ENCODE measurements around the gene SLC25A13. TPM values are rescaled to one million over a fixed set of nuclear protein-coding genes. Genes with fewer than 3 reads are reported as not detected.
A peak's percentile ranks its signal among the peaks of the same experiment; 100 is the strongest.

SLC25A13 gene
- total RNA-seq, 1 experiment from 2014 or later: 77.2 TPM

DNA sequence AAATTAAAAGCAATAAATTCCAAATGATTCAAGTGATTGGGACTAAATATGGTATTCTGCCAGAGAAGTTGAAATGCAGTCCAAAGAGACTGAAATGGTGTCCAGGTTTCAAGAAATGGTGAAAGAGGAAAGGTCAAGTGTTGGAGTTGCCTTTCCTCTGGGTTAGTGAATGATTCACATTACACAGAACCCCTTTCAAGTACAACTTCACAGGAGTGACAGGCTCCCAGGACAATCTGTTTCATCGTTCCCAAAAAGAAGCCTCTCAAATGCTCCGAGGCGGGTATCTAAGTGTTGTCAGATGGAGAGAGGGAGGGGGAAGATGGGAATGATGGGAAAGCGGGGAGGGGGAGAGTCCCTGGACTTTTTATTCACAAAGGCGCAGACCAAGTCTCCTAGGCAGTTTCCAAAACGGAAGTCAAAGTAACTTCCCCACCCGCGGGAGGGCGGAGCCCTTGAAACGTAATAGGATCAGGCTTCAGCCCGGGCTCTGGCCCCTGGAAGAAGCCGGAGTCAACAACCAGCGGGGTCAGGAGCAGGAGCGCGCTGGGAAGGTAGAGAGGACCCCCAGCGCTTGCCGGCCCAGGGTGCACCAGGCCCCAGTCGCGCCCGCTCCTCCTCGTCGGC lies 754 bp downstream of the SLC25A13 start:
- CTCF ChIA-PET: no interaction called here
- peaks cover 46% of the 10 kb centered on the region for H3K4me1 Mint-ChIP-seq
- peak overlapping the region; percentile 82 for H3K4me3 Mint-ChIP-seq
- no peaks in the 10 kb centered on the region for H3K9me3 Mint-ChIP-seq
- H3K36me3 Mint-ChIP-seq: no peaks in the 10 kb centered on the region
- ATAC-seq: peak; percentile 66
- H3K27me3 Mint-ChIP-seq (ENCODE audit: low read depth): peaks cover 4% of the 10 kb centered on the region; the same call in 1 of the 2 replicates
- peak; percentile 81 for DNase-seq (ENCODE audit: low spot score)
- peak overlapping the region; percentile 90 for H3K27ac Mint-ChIP-seq
- POLR2A ChIA-PET: no interaction called here
- TF ChIP-seq PRRX2 (CRISPR knock-in tag; IDR thresholded peaks at IDR 0.05) (0 out of 2 replicates have a peak, but pooled peaks have one; percentile 18), ZNF423 (CRISPR knock-in tag; IDR thresholded peaks at IDR 0.05) (no peak; the same call in 1 of the 2 replicates), FOXK1 (CRISPR knock-in tag; IDR thresholded peaks at IDR 0.05) (peak; percentile 57; the same call in 1 of the 2 replicates)
- TF ChIP-seq, protein P1, sequence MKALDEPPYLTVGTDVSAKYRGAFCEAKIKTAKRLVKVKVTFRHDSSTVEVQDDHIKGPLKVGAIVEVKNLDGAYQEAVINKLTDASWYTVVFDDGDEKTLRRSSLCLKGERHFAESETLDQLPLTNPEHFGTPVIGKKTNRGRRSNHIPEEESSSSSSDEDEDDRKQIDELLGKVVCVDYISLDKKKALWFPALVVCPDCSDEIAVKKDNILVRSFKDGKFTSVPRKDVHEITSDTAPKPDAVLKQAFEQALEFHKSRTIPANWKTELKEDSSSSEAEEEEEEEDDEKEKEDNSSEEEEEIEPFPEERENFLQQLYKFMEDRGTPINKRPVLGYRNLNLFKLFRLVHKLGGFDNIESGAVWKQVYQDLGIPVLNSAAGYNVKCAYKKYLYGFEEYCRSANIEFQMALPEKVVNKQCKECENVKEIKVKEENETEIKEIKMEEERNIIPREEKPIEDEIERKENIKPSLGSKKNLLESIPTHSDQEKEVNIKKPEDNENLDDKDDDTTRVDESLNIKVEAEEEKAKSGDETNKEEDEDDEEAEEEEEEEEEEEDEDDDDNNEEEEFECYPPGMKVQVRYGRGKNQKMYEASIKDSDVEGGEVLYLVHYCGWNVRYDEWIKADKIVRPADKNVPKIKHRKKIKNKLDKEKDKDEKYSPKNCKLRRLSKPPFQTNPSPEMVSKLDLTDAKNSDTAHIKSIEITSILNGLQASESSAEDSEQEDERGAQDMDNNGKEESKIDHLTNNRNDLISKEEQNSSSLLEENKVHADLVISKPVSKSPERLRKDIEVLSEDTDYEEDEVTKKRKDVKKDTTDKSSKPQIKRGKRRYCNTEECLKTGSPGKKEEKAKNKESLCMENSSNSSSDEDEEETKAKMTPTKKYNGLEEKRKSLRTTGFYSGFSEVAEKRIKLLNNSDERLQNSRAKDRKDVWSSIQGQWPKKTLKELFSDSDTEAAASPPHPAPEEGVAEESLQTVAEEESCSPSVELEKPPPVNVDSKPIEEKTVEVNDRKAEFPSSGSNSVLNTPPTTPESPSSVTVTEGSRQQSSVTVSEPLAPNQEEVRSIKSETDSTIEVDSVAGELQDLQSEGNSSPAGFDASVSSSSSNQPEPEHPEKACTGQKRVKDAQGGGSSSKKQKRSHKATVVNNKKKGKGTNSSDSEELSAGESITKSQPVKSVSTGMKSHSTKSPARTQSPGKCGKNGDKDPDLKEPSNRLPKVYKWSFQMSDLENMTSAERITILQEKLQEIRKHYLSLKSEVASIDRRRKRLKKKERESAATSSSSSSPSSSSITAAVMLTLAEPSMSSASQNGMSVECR (CRISPR knock-in tag; IDR thresholded peaks at IDR 0.05; ENCODE audit: borderline replicate concordance): 0 out of 2 replicates have a peak, but pooled peaks have one; percentile 6

DNA sequence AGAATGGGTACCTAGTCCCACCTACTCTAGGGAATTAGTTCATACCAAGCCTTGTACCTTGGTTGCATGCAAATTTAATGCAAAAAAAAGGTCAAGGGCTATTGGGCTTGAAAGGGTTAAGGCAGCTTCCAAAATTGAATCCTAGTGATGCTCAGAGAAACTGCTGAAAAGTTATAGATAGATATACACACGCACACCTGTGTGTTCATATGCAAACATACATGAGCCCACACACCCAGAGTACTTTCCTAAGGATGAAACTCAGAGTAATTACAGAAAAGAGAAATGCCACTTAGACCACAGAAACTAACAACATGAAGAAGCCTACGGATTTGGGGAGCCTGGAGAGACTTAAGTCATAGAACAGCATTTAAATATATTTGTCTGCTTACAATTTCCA lies 1.5 kb downstream of the SLC25A13 start:
- TF ChIP-seq FOXK1 (CRISPR knock-in tag; IDR thresholded peaks at IDR 0.05) (no peak), GRHL2 (CRISPR knock-in tag; IDR thresholded peaks at IDR 0.05; ENCODE audit: insufficient replicate concordance, severe bottlenecking) (no peak), RELA (CRISPR knock-in tag; IDR thresholded peaks at IDR 0.05; ENCODE audit: borderline replicate concordance) (no peak), NR3C1 (CRISPR knock-in tag; conservative IDR thresholded peaks at IDR 0.05; ENCODE audit: low read depth) (no peak), TCF7 (CRISPR knock-in tag; IDR thresholded peaks at IDR 0.05; ENCODE audit: low read depth) (no peak), TEAD1 (CRISPR knock-in tag; IDR thresholded peaks at IDR 0.05) (no peak), FOXP1 (CRISPR knock-in tag; IDR thresholded peaks at IDR 0.05; ENCODE audit: borderline replicate concordance) (no peak), NFYB (CRISPR knock-in tag; conservative IDR thresholded peaks at IDR 0.05; ENCODE audit: low read depth) (no peak), RORB (CRISPR knock-in tag; IDR thresholded peaks at IDR 0.05) (no peak)
- TF ChIP-seq, protein P2, sequence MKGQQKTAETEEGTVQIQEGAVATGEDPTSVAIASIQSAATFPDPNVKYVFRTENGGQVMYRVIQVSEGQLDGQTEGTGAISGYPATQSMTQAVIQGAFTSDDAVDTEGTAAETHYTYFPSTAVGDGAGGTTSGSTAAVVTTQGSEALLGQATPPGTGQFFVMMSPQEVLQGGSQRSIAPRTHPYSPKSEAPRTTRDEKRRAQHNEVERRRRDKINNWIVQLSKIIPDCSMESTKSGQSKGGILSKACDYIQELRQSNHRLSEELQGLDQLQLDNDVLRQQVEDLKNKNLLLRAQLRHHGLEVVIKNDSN (CRISPR knock-in tag; IDR thresholded peaks at IDR 0.05): no peak
- ATAC-seq: no peak
- 0 out of 2 replicates have a peak overlapping the region, but pooled peaks have one; percentile 51 for H3K27ac Mint-ChIP-seq
- H3K36me3 Mint-ChIP-seq: no peaks in the 10 kb centered on the region
- CTCF ChIA-PET: no interaction called here
- H3K4me3 Mint-ChIP-seq: peak overlapping the region; percentile 82
- peaks cover 4% of the 10 kb centered on the region; the same call in 1 of the 2 replicates for H3K27me3 Mint-ChIP-seq (ENCODE audit: low read depth)
- DNase-seq (ENCODE audit: low spot score): no peak
- peaks cover 48% of the 10 kb centered on the region for H3K4me1 Mint-ChIP-seq
- POLR2A ChIA-PET: no interaction called here
- no peaks in the 10 kb centered on the region for H3K9me3 Mint-ChIP-seq

DNA sequence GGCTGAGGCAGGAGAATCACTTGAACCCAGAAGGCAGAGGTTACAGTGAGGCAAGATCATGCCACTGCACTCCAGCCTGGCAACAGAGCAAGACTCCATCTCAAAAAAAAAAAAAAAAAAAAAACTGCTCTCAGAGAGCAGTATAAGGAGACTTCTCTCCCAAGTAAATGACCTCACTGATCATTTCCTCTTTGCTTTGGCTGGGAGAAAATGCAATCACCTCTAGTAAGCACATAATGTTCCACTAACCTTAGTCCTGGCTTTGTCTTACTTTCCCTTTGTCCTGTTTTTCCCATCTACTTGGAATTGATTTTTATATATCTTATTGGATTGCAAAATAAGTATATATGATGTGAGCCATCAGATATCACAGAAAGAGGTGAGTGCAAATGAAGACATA lies 2.5 kb downstream of the SLC25A13 start:
- DNase-seq (ENCODE audit: low spot score) (no peak), ATAC-seq (no peak)
- peaks cover 58% of the 10 kb centered on the region for H3K4me1 Mint-ChIP-seq
- no peak overlapping the region for H3K27ac Mint-ChIP-seq
- H3K36me3 Mint-ChIP-seq: no peaks in the 10 kb centered on the region
- no peak overlapping the region for H3K4me3 Mint-ChIP-seq
- POLR2A ChIA-PET: no interaction called here
- peaks cover 4% of the 10 kb centered on the region; the same call in 1 of the 2 replicates for H3K27me3 Mint-ChIP-seq (ENCODE audit: low read depth)
- CTCF ChIA-PET: no interaction called here
- no peaks in the 10 kb centered on the region for H3K9me3 Mint-ChIP-seq
- TF ChIP-seq, protein P3, sequence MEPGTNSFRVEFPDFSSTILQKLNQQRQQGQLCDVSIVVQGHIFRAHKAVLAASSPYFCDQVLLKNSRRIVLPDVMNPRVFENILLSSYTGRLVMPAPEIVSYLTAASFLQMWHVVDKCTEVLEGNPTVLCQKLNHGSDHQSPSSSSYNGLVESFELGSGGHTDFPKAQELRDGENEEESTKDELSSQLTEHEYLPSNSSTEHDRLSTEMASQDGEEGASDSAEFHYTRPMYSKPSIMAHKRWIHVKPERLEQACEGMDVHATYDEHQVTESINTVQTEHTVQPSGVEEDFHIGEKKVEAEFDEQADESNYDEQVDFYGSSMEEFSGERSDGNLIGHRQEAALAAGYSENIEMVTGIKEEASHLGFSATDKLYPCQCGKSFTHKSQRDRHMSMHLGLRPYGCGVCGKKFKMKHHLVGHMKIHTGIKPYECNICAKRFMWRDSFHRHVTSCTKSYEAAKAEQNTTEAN (CRISPR knock-in tag; IDR thresholded peaks at IDR 0.05): no peak
- TF ChIP-seq EMX1 (CRISPR knock-in tag; IDR thresholded peaks at IDR 0.05) (no peak), NR2C2 (CRISPR knock-in tag; IDR thresholded peaks at IDR 0.05) (no peak), NR1H2 (CRISPR knock-in tag; IDR thresholded peaks at IDR 0.05) (no peak), IRF2 (CRISPR knock-in tag; IDR thresholded peaks at IDR 0.05; ENCODE audit: borderline replicate concordance, low read depth) (no peak), TCF7 (CRISPR knock-in tag; IDR thresholded peaks at IDR 0.05; ENCODE audit: low read depth) (no peak), ZNF671 (CRISPR knock-in tag; IDR thresholded peaks at IDR 0.05) (no peak), FOXP1 (CRISPR knock-in tag; IDR thresholded peaks at IDR 0.05; ENCODE audit: borderline replicate concordance) (no peak)
- TF ChIP-seq, protein P4, sequence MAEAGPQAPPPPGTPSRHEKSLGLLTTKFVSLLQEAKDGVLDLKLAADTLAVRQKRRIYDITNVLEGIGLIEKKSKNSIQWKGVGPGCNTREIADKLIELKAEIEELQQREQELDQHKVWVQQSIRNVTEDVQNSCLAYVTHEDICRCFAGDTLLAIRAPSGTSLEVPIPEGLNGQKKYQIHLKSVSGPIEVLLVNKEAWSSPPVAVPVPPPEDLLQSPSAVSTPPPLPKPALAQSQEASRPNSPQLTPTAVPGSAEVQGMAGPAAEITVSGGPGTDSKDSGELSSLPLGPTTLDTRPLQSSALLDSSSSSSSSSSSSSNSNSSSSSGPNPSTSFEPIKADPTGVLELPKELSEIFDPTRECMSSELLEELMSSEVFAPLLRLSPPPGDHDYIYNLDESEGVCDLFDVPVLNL (CRISPR knock-in tag; IDR thresholded peaks at IDR 0.05; ENCODE audit: borderline replicate concordance, low read depth): no peak
- TF ChIP-seq, protein P5, sequence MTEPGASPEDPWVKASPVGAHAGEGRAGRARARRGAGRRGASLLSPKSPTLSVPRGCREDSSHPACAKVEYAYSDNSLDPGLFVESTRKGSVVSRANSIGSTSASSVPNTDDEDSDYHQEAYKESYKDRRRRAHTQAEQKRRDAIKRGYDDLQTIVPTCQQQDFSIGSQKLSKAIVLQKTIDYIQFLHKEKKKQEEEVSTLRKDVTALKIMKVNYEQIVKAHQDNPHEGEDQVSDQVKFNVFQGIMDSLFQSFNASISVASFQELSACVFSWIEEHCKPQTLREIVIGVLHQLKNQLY (CRISPR knock-in tag; IDR thresholded peaks at IDR 0.05): no peak
- TF ChIP-seq, protein P6, sequence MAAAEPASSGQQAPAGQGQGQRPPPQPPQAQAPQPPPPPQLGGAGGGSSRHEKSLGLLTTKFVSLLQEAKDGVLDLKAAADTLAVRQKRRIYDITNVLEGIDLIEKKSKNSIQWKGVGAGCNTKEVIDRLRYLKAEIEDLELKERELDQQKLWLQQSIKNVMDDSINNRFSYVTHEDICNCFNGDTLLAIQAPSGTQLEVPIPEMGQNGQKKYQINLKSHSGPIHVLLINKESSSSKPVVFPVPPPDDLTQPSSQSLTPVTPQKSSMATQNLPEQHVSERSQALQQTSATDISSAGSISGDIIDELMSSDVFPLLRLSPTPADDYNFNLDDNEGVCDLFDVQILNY (CRISPR knock-in tag; IDR thresholded peaks at IDR 0.05): no peak
